Heart left ventricle (tissue), 16 donors: Measurements from ENCODE around the gene CNFN. TPM values are rescaled to one million over a fixed set of nuclear protein-coding genes. Genes with fewer than 3 reads are reported as not detected.
A peak's percentile ranks its signal among the peaks of the same experiment; 100 is the strongest.

ENCODE experiments used
- ATAC-seq, 4 donors: fragments of 200-7000 bp; cut with Tn5 transposase; one replicate each; pipeline ENCODE4 v1.9.1; 2020 to 2022; ENCODE audit warnings: moderate library complexity in 4 of 4, mild to moderate bottlenecking in 3 of 4, moderate number of reproducible peaks in 1 of 4
- DNase-seq, 5 donors: peaks; one replicate each; pipeline ENCODE4 v3.0.0-alpha.2; 2020
- H3K27ac ChIP-seq, 12 donors: fragments of 200-600 bp; sonication (generic) in 4 of 12; one replicate each; pipeline versions ENCODE4 v1.5.0 to v1.8.0; 2016 to 2022; ENCODE audit warnings: mild to moderate bottlenecking in 2 of 12
- H3K27me3 ChIP-seq, 9 donors: fragments of 200-600 bp; sonication (generic) in 2 of 9; one replicate each; pipeline versions ENCODE4 v1.5.1 to v1.8.0; 2016 to 2022; ENCODE audit warnings: mild to moderate bottlenecking in 3 of 9
- H3K36me3 ChIP-seq, 9 donors: fragments of 200-600 bp; sonication (generic) in 2 of 9; one replicate each; pipeline versions ENCODE4 v1.5.0 to v1.8.0; 2018 to 2022; ENCODE audit warnings: mild to moderate bottlenecking in 2 of 9
- H3K4me1 ChIP-seq, 12 donors: fragments of 200-600 bp; sonication (generic) in 4 of 12; one replicate each; pipeline versions ENCODE4 v1.5.0 to v1.8.0; 2016 to 2022; ENCODE audit warnings: mild to moderate bottlenecking in 3 of 12
- H3K4me3 ChIP-seq, 12 donors: fragments of 200-600 bp; sonication (generic) in 4 of 12; one replicate each; pipeline versions ENCODE4 v1.5.0 to v1.8.0; 2017 to 2022; ENCODE audit warnings: mild to moderate bottlenecking in 9 of 12, moderate library complexity in 4 of 12
- H3K9me3 ChIP-seq, 12 donors: fragments of 200-600 bp; sonication (generic) in 4 of 12; one replicate each; pipeline versions ENCODE4 v1.5.0 to v1.8.0; 2016 to 2022; ENCODE audit warnings: mild to moderate bottlenecking in 1 of 12
- CTCF ChIP-seq, 12 donors: fragments of 200-600 bp; sonication (generic) in 4 of 12; IDR thresholded peaks; one replicate each; pipeline versions ENCODE4 v1.5.0 to v1.8.0; 2018 to 2022; ENCODE audit warnings: antibody characterized with exemption in 12 of 12, mild to moderate bottlenecking in 5 of 12
- POLR2A ChIP-seq, 2 donors: fragments of 450-650 bp; IDR thresholded peaks; one replicate each; pipeline ENCODE4 v1.6.1; 2017; ENCODE audit warnings: antibody characterized with exemption in 2 of 2, mild to moderate bottlenecking in 2 of 2, moderate library complexity in 2 of 2
- WGBS, 4 donors: extraction: QIAGEN DNeasy Blood & Tissue Kit in 2 of 4; methylation state at CpG; one replicate each; pipeline versions ENCODE4 v1.1.5 to v1.1.7; 2013 to 2018; 5-methylcytosine and 5-hydroxymethylcytosine counted together
- intact Hi-C, 10 donors: fragments of 100-400 bp; cut with DNase I; formaldehyde crosslinking; loops; one replicate each; pipeline versions ENCODE4 v1.11.1 to v1.14.2; 2022
- polyA plus RNA-seq, 2 donors: library from polyadenylated mRNA; stranded (reverse); fragments of 200-250 nt; gene quantifications; one replicate each; pipeline ENCODE4 v1.2.3, GENCODE V29; 2013
- total RNA-seq, 9 donors: library from RNA; depleted of rRNA in 2 of 9; stranded (reverse); fragments of >200 nt in 2 of 9; fragmentation: NEBNext Ultra II Directional in 3 of 9; extraction: Animal tissue kit (Norgen Biotek cat#: 25700) in 3 of 9; gene quantifications; one replicate each; pipeline versions ENCODE4 v1.1.0 to v1.2.4, GENCODE V29; 2016 to 2023
- donor health status: ischemic (EF 13 %, LVEDD 7.1; RV severe dilation, severe dysfunction).
- donor health status: healthy with polysubstance abuse.
- donor health status: DM: no; HTN: yes; CAD: no.
- donor health status: DM: no; HTN: no; CAD: no.
- donor health status: ischemic (EF 25% LVEDD 6.9; RV normal size, moderate dysfunction).
- donor health status: ischemic (EF 25% LVEDD 5.7; RV mildly dilated, moderate dysfunction).
- donor health status: healthy.
- donor health status: DM: yes; HTN: yes; CAD: no.
- donor health status: ischemic (EF 35%, LVEDD 5.7; RV mildly dilated, moderate dysfunction).
- donor health status: nonischemic (EF 11% LVEDD 7.7; RV severe dilation, severe dysfunction).
- donor health status: DM: yes; HTN: yes; CAD: no.
- donor health status: PGD.
- donor health status: ischemic (EF 29% LVEDD 5.4; RV normal size, mild dysfunction).
- donor health status: nonischemic (EF 23%, LVEDD 6.1; RV moderate dilation, normal function).

Gene CNFN
- total and polyA plus RNA-seq, 11 donors = 0.62 to 2.9 (median 1.1) TPM; not detected in 5

GRCh38 chr19:42412227-42412626 is 22.1 kb upstream of the CNFN start:
- TF ChIP-seq POLR2A (IDR thresholded peaks at IDR 0.05) = no peak
- TF ChIP-seq CTCF (IDR thresholded peaks at IDR 0.05) = no peak
- peak in 1 of 5 donors; percentile 56 for DNase-seq
- Histone ChIP-seq H3K4me3 (no peak overlapping the region), H3K27ac (peak overlapping the region in 8 of 12 donors; percentile 42 to 76 (median 54)), H3K4me1 (peaks cover 4 to 40% (median 22%) of the 10 kb centered on the region in 12 donors), H3K27me3 (no peaks in the 10 kb centered on the region), H3K36me3 (peaks cover 0 to 36% (median 18%) of the 10 kb centered on the region in 9 donors), H3K9me3 (no peaks in the 10 kb centered on the region)
- ATAC-seq = peak in 3 of 4 donors; percentile 11 to 17 (median 15)
- intact Hi-C loops = no loop called here
- 80 to 85% (median 84%) methylated on average over 7 of the region's 7 CpGs for WGBS, 4 donors

GRCh38 chr19:42411581-42412178 is 21.6 kb upstream of the CNFN start:
- peaks cover 0 to 42% (median 18%) of the 10 kb centered on the region in 9 donors for H3K36me3 ChIP-seq
- intact Hi-C loops = no loop called here
- no peak for TF ChIP-seq CTCF (IDR thresholded peaks at IDR 0.05)
- TF ChIP-seq POLR2A (IDR thresholded peaks at IDR 0.05) = no peak
- no peaks in the 10 kb centered on the region for H3K27me3 ChIP-seq
- DNase-seq (peak in 1 of 5 donors; percentile 31), ATAC-seq (no peak)
- H3K9me3 ChIP-seq = no peaks in the 10 kb centered on the region
- H3K27ac ChIP-seq = peak overlapping the region in 3 of 12 donors; percentile 42 to 79 (median 50)
- 92 to 98% (median 96%) methylated on average over 8 of the region's 8 CpGs for WGBS, 4 donors
- no peak overlapping the region for H3K4me3 ChIP-seq
- H3K4me1 ChIP-seq = peaks cover 4 to 40% (median 22%) of the 10 kb centered on the region in 12 donors

- H3K27me3 ChIP-seq = no peaks in the 10 kb centered on the region
- TF ChIP-seq POLR2A (IDR thresholded peaks at IDR 0.05) (no peak), CTCF (IDR thresholded peaks at IDR 0.05) (no peak)
- H3K4me1 ChIP-seq = peaks cover 4 to 40% (median 22%) of the 10 kb centered on the region in 12 donors
- 93 to 96% (median 96%) methylated on average over 28 to 30 of the region's 30 CpGs for WGBS, 4 donors
- no peak overlapping the region for H3K4me3 ChIP-seq
- peak overlapping the region in 1 of 12 donors; percentile 79 for H3K27ac ChIP-seq
- intact Hi-C loops = no loop called here
- DNase-seq (peak in 1 of 5 donors; percentile 51), ATAC-seq (no peak)
- peaks cover 0 to 52% (median 19%) of the 10 kb centered on the region in 9 donors for H3K36me3 ChIP-seq
- H3K9me3 ChIP-seq = no peaks in the 10 kb centered on the region
These were observed 20.3 kb upstream of the CNFN start for GRCh38 chr19:42410371-42410770.

- H3K4me3 ChIP-seq = no peak overlapping the region
- 31 to 45% (median 40%) methylated on average over 6 of the region's 6 CpGs for WGBS, 4 donors
- intact Hi-C loops = no loop called here
- H3K4me1 ChIP-seq = peaks cover 4 to 40% (median 22%) of the 10 kb centered on the region in 12 donors
- DNase-seq (peak; percentile 48 to 81 (median 70)), ATAC-seq (peak; percentile 33 to 68 (median 51))
- peak overlapping the region in 9 of 12 donors; percentile 5 to 79 (median 59) for H3K27ac ChIP-seq
- H3K36me3 ChIP-seq = peaks cover 0 to 52% (median 23%) of the 10 kb centered on the region in 9 donors
- H3K9me3 ChIP-seq = no peaks in the 10 kb centered on the region
- TF ChIP-seq CTCF (IDR thresholded peaks at IDR 0.05) (no peak), POLR2A (IDR thresholded peaks at IDR 0.05) (no peak)
- no peaks in the 10 kb centered on the region for H3K27me3 ChIP-seq
These were observed 19.4 kb upstream of the CNFN start for GRCh38 chr19:42409477-42409876.
